NB4 (cell line): ENCODE data around the gene PTPRD.

Experiments
- CTCF ChIP-seq: IDR thresholded peaks from one replicate; pipeline ENCODE4 v1.5.1; 2012; ENCODE audit warnings: low read depth, low read length
- POLR2A ChIP-seq: IDR thresholded peaks from 2 replicates; pipeline ENCODE4 v1.6.1; 2011; ENCODE audit warnings: mild to moderate bottlenecking; ENCODE audit not compliant: insufficient read length; ENCODE audit errors: extremely low read depth

DNA sequence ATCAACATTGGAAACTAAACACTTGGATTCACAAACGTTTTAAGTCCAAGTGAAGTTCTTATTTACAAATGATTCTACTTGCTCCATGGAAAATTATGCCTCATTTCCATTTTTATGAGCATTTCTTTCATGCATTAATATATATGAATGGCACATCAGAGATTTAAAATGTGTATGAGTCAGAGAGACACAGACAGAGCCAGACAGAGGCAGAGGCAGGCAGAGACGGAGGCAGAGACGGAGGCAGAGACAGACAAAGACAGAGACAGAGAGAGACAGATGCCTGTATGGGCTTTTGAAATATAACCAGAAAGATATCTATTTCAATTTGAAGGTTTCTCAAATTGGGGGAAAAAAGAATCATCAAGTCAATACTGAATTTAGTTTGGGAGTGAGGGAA, 649.0 kb downstream of the PTPRD start:
- TF ChIP-seq CTCF = no peak
- no peak for TF ChIP-seq POLR2A
